ENCODE results near the gene PJVK.
"Not testable (repeated sequence)": the region's sequence is repeated elsewhere in the genome, so short reads cannot be mapped to it uniquely, and the experiment has no call there.

PJVK gene

DNA sequence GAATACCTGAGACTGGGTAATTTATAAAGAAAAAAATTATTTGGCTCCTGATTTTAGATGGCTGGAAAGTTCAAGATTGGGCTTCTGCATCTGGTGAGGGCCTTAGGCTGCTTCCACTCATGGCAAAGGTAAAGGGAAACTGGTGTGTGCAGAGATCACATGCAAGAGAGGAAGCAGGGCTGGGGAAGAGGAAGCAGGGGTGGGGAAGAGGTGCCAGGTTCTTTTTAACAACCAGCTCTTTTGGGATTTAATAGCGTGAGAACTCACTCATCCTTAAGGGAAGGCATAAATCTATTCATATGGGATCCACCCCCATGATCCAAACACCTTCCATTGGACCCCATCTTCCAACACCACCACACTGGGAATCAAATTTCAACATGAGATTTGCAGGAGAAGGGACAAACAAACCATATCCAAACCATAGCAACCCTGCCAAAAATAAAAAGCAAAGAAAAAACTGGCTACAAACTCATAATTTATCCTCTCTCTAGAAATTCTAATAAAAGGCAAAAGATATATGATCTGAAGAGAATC lies 30.6 kb upstream of the PJVK start:
- Mint-ChIP-seq H3K9me3 (peaks cover 5% of the 10 kb centered on the region), H3K4me1 (ENCODE audit: low read depth) (no peaks in the 10 kb centered on the region), H3K4me3 (no peak overlapping the region), H3K36me3 (ENCODE audit: low read depth) (peaks cover 18% of the 10 kb centered on the region), H3K27ac (no peak overlapping the region), H3K27me3 (no peaks in the 10 kb centered on the region)

DNA sequence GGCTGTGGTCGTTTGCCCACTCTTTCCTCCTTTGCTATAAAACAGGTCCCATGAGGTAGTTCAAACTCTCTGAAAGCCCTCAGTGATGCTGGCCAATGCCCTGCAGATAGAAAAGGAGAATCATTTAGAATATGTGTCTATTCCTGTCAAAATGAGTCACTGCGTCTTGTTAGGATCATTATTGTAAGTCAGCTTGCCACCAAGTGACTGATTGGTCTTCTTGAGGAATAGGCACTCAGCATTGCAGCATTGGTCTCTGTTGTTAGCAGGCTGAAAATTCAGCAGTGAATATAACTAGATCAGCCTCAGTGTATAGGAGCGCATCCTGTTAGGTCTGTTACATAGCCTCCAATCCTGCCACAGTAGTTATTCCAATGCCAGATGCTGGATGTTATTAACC lies 29.1 kb upstream of the PJVK start:
- H3K27me3 Mint-ChIP-seq: no peaks in the 10 kb centered on the region
- no peak overlapping the region for H3K4me3 Mint-ChIP-seq
- peaks cover 9% of the 10 kb centered on the region for H3K9me3 Mint-ChIP-seq
- H3K36me3 Mint-ChIP-seq (ENCODE audit: low read depth): peaks cover 33% of the 10 kb centered on the region
- H3K4me1 Mint-ChIP-seq (ENCODE audit: low read depth): no peaks in the 10 kb centered on the region
- no peak overlapping the region for H3K27ac Mint-ChIP-seq

DNA sequence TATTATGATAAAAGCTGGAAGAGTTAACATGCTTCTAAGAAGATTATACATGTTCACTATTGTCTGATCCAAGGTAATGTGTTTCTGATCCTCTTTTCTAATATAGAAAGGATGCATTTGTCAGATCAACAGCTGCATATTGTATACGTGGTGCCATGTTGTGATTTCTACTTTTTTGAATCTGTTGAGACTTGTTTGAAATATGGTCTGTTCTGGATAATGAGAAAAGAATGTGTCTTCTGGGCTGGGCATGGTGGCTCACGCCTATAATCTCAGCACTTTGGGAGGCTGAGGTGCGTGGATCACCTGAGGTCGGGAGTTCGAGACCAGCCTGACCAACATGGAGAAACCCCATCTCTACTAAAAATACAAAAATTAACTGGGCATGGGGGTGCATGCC lies 27.4 kb upstream of the PJVK start:
- H3K36me3 Mint-ChIP-seq (ENCODE audit: low read depth): peaks cover 50% of the 10 kb centered on the region
- H3K27ac Mint-ChIP-seq; H3K27me3 Mint-ChIP-seq; H3K4me1 Mint-ChIP-seq (ENCODE audit: low read depth); H3K4me3 Mint-ChIP-seq; H3K9me3 Mint-ChIP-seq: not testable (repeated sequence)

DNA sequence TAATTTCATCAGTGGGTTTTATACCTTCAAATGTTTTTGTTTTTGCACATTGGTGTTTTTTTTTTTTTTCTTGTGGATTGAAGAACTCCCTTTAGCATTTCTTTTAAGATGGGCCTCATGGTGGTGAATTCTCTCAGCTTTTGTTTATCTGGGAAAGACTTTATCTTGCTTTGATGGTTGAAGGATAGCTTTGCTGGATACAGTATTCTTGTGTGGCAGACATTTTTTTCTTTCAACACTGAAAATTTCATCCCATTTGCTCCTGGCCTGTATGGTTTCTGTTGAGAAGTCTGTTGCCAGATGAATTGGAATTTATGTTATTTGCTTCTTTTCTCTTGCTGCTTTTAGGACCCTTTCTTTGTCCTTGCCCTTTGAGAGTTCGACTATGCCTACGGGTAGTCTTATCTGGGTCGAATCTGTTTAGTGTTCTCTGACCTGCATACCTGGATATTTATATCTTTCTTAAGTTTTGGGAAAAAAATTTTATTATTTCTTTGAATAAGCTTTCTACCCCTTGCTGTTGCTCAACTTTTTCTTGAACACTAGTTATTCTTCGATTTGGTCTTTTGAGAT lies 25.8 kb upstream of the PJVK start:
- Mint-ChIP-seq H3K4me3 (no peak overlapping the region), H3K36me3 (ENCODE audit: low read depth) (peaks cover 63% of the 10 kb centered on the region), H3K4me1 (ENCODE audit: low read depth) (no peaks in the 10 kb centered on the region), H3K9me3 (peaks cover 9% of the 10 kb centered on the region), H3K27ac (no peak overlapping the region), H3K27me3 (no peaks in the 10 kb centered on the region)

DNA sequence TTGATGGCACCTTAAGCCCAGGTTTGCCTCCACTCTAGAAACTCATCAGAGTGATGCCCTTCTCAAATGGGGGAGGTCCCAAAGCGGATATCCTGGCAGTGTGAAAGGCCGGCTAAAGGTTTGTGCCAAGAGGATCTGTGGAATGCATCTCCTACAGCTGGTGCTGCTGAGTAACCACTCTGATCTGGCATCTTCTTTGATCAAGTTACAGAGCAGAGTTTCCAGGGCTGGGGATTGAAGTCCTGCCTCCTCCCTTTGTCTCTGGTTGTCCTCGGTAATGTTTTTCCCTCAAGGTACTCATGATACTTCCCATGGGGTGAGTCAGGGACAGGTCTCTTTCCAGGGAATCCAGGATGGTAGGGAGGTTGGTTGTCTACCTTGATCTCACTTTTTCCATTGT lies 24.8 kb upstream of the PJVK start:
- Mint-ChIP-seq H3K4me3 (no peak overlapping the region), H3K9me3 (peaks cover 9% of the 10 kb centered on the region), H3K27ac (no peak overlapping the region), H3K4me1 (ENCODE audit: low read depth) (no peaks in the 10 kb centered on the region), H3K36me3 (ENCODE audit: low read depth) (peaks cover 73% of the 10 kb centered on the region), H3K27me3 (no peaks in the 10 kb centered on the region)

DNA sequence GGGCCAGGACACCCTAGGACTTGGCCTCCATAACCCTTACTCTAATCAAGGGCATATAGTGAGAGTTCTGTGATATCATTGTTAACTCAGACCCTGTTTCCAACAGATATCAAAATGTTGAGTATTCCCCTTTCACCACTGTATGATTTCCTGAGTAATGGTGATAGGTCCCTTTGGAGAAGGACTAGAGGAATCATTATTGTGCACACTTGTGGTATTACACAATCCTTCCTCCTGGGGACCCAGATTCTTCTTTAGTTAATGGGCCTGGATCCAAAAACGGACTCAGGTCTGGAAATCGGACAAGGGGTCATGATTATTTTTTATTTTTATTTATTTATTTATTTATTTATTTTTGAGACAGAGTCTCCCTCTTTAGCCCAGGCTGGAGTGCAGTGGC lies 23.7 kb upstream of the PJVK start:
- H3K27me3 Mint-ChIP-seq: no peaks in the 10 kb centered on the region
- H3K9me3 Mint-ChIP-seq: peaks cover 9% of the 10 kb centered on the region
- no peaks in the 10 kb centered on the region for H3K4me1 Mint-ChIP-seq (ENCODE audit: low read depth)
- H3K36me3 Mint-ChIP-seq (ENCODE audit: low read depth): peaks cover 83% of the 10 kb centered on the region
- no peak overlapping the region for H3K4me3 Mint-ChIP-seq
- H3K27ac Mint-ChIP-seq: no peak overlapping the region

DNA sequence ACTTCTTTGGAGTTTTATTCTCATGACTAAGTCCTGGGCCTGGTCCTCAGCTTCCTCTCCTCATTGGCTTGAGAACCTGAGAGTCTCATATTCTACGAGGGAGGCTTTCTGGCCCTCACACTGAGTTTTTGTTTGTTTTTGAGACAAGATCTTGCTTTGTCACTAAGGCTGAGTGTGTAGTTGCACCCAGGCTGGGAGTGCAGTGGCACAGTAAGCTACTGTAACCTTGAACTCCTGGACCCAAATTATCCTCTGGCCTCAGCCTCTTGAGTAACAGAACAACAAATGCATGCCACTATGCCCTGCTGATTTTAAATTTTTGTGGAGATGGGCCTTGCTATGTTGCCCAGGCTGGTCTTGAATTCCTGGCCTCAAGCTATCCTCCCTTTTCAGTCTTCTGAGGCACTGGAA lies 22.8 kb upstream of the PJVK start:
- no peak overlapping the region for H3K4me3 Mint-ChIP-seq
- H3K27ac Mint-ChIP-seq: no peak overlapping the region
- no peaks in the 10 kb centered on the region for H3K4me1 Mint-ChIP-seq (ENCODE audit: low read depth)
- no peaks in the 10 kb centered on the region for H3K27me3 Mint-ChIP-seq
- peaks cover 91% of the 10 kb centered on the region for H3K36me3 Mint-ChIP-seq (ENCODE audit: low read depth)
- H3K9me3 Mint-ChIP-seq: peaks cover 9% of the 10 kb centered on the region

DNA sequence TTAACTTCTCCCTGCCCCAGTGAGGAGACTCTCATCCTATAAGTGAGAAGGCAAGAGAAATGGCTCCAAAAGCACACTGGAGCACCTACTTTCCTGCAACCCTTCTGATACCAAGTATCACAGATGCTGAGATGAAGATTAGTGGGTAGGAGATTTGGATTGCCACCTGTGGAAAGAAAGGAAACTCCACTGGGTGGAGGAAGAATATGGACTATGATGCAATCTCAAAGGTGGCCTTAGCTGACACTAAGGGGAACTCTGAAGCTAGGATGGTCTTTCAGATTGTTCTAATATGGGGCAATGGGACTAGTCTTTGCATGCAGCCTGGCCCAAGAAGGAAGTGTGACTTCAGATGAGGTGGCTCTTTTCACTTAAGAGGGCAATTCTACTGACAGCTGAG lies 21.8 kb upstream of the PJVK start:
- peaks cover 6% of the 10 kb centered on the region for H3K9me3 Mint-ChIP-seq
- H3K36me3 Mint-ChIP-seq (ENCODE audit: low read depth): peaks cover 94% of the 10 kb centered on the region
- H3K4me3 Mint-ChIP-seq: no peak overlapping the region
- H3K4me1 Mint-ChIP-seq (ENCODE audit: low read depth): no peaks in the 10 kb centered on the region
- no peaks in the 10 kb centered on the region for H3K27me3 Mint-ChIP-seq
- H3K27ac Mint-ChIP-seq: no peak overlapping the region

DNA sequence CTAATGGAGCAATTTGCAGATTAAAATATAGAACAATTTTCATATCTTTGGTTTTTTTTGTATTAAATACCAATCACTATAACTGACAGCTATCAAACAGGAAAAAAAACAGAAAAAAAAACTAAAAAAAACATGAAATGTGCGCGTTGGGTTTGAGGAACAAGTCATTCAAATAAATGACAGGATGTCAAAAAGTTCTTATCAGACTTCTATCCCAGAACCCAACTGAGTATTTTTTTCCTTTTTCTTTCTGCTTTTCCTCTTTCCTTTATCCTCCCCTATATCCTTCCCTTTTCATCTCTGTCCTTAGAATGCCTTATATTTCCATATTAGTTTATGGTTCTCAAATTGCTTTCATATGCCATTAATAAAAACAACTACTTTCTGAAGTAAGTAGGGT lies 14.5 kb upstream of the PJVK start:
- Mint-ChIP-seq H3K4me1 (ENCODE audit: low read depth) (no peaks in the 10 kb centered on the region), H3K4me3 (no peak overlapping the region), H3K9me3 (no peaks in the 10 kb centered on the region), H3K27ac (no peak overlapping the region), H3K36me3 (ENCODE audit: low read depth) (peaks cover 78% of the 10 kb centered on the region), H3K27me3 (no peaks in the 10 kb centered on the region)

DNA sequence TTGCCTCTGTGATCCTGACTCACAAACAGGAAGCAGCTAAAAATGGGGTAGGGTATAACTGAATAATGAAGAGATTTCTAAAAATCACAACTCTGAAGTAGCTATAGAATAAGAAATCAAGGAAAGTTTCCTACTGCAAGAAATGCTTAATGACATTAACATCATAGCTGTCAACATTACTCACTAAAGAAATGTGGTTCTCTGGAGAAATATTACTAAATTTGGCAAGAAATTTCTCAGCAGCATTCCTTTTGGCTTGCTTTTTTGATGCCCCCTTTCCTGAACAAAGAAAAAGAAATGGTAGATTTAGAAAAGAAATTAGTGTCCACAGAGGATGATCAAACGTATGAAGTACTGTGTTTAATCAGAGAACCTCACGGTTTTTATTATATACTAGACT lies 9.8 kb upstream of the PJVK start:
- H3K4me3 Mint-ChIP-seq: no peak overlapping the region
- peaks cover 75% of the 10 kb centered on the region for H3K36me3 Mint-ChIP-seq (ENCODE audit: low read depth)
- H3K9me3 Mint-ChIP-seq: no peaks in the 10 kb centered on the region
- H3K27ac Mint-ChIP-seq: no peak overlapping the region
- no peaks in the 10 kb centered on the region for H3K4me1 Mint-ChIP-seq (ENCODE audit: low read depth)
- no peaks in the 10 kb centered on the region for H3K27me3 Mint-ChIP-seq

DNA sequence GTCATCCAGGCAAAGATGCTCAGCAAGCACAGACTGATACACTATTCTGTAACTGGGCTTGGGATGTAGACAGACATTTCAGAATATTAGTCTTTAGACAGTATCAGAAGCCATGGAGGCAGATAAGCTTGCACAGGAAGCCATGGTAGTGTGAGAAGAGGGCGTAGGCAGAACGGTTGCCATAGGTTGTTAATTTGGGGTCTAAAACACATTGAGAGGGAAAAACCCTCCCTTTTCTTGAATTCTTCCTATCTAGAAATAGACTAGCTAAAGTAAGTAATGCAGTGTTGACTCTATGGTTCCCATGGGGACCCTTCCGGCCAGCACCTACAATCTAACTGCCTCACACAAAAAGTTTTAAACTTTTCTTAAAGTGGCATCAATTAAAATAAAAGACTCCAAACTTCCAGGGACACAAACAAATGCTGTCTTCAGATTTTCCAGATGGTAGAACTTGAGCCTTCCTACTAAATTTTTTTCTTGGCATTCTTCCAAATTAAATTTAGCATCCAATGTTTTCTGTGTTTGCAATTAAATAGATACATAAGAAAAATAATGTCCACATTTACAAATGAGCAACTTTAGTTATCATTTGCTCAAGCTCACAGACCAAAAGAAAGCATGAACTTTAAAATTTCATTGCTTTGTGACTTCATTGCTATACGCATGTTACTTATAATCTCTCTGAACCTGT lies 2.1 kb upstream of the PJVK start:
- peak overlapping the region; percentile 86 for H3K4me3 Mint-ChIP-seq
- peaks cover 38% of the 10 kb centered on the region for H3K36me3 Mint-ChIP-seq (ENCODE audit: low read depth)
- H3K9me3 Mint-ChIP-seq: no peaks in the 10 kb centered on the region
- peaks cover 34% of the 10 kb centered on the region for H3K4me1 Mint-ChIP-seq (ENCODE audit: low read depth)
- peak overlapping the region; percentile 10 for H3K27ac Mint-ChIP-seq
- H3K27me3 Mint-ChIP-seq: no peaks in the 10 kb centered on the region

DNA sequence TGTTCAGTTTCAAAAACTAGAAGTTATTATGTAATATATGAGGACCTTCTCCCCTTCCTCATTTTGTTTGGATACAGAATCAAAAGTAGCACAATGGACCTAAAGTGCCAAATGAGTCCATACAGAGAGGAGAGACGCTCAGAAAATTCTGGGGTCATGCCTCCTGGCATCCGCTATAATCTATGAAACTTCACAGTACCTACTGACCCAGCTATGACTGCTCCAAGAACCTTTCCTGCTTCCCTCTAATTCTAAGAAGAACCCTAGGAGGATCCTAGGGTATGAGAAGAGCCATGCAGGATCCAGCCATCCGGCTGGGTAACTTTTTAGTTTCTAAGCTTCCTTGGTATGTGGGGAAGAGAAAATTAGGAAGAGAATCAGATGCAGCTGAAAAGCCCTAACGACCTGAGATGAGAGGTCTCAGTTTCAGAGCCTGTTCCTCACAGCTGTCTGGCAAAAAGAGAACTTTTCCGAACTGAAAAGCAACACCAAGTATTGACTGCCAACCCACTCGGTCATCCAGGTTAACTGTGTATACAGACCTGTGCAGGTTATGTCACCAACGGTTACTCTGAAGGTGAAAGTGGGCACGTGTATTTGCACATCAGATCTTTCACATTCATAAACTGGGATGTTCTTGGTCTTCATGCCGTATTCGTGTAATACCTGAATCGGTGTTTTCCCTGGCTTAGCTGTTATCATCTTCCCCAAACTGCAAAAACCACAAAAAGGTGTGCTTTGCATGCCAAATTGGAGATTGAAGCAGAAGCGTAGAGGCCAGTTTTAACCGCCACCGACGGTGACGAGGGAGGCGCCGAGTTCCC lies 1.3 kb upstream of the PJVK start:
- peak overlapping the region; percentile 86 for H3K4me3 Mint-ChIP-seq
- H3K27me3 Mint-ChIP-seq: no peaks in the 10 kb centered on the region
- H3K9me3 Mint-ChIP-seq: no peaks in the 10 kb centered on the region
- H3K27ac Mint-ChIP-seq: peak overlapping the region; percentile 89
- peaks cover 34% of the 10 kb centered on the region for H3K4me1 Mint-ChIP-seq (ENCODE audit: low read depth)
- peaks cover 30% of the 10 kb centered on the region for H3K36me3 Mint-ChIP-seq (ENCODE audit: low read depth)

DNA sequence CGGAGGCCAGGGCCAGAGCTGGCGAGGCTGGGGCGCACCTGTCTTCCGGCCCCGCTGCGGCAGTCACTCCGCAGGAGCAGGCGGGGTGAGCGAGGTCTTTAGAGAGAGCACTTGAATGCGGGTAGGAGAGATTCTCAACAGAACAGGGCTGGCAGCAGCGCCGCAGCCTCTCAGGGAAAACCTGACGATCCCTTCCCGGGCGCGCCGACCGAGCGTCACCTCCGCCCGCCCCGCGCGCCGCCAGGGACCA lies 729 bp upstream of the PJVK start:
- Mint-ChIP-seq H3K4me1 (ENCODE audit: low read depth) (peaks cover 34% of the 10 kb centered on the region), H3K4me3 (peak overlapping the region; percentile 86), H3K27me3 (no peaks in the 10 kb centered on the region), H3K36me3 (ENCODE audit: low read depth) (peaks cover 25% of the 10 kb centered on the region), H3K9me3 (no peaks in the 10 kb centered on the region), H3K27ac (peak overlapping the region; percentile 89)

DNA sequence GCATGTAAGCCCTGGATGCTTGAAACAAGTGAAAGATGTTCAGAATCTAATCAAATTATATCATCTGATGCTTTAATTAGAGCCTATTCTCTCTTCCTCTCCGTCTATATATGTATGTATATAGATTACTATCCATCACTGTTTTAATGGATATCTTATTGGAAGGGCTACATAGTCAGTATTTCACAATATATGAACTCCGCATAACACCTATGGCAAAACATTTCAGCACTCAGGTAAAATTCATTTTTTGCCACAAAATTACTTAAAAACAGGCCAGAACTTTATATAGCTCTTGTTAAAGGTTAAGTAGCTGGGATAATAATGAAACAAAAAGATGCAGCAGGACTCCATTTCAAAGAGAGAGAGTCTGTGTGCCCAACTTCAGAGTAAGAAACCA lies 1.2 kb downstream of the PJVK start:
- Mint-ChIP-seq H3K27me3 (no peaks in the 10 kb centered on the region), H3K36me3 (ENCODE audit: low read depth) (peaks cover 13% of the 10 kb centered on the region), H3K4me1 (ENCODE audit: low read depth) (peaks cover 34% of the 10 kb centered on the region), H3K9me3 (no peaks in the 10 kb centered on the region), H3K27ac (no peak overlapping the region), H3K4me3 (peak overlapping the region; percentile 94)

DNA sequence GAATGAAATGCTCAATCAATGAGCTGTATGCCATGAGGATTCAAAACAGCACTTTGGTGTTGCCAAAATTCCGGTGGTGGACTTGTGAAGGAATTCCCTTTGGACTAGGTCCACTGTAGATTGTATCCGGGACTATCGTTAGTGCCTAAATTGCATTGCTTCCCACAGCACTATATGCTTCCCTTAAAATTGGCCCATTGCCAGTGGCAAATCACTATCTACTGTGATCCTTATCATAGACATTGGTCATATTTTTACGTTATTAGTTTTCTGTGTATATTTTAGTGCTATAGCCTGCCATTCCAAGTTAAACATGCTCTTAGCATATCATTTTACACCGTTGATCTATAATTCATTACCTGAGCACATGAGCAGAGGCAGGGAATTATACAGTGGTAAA lies 1.7 kb downstream of the PJVK start:
- Mint-ChIP-seq H3K27me3 (no peaks in the 10 kb centered on the region), H3K4me3 (no peak overlapping the region), H3K27ac (no peak overlapping the region), H3K4me1 (ENCODE audit: low read depth) (peaks cover 33% of the 10 kb centered on the region), H3K36me3 (ENCODE audit: low read depth) (peaks cover 9% of the 10 kb centered on the region), H3K9me3 (no peaks in the 10 kb centered on the region)
